CD4-positive, alpha-beta T cell treated with Interleukin-12 subunit alpha and Interleukin-12 subunit beta, for 1 hour (primary cell): ENCODE data around the gene MYO5B.
A peak's percentile ranks its signal among the peaks of the same experiment; 100 is the strongest.
"Not testable (repeated sequence)": the region's sequence is repeated elsewhere in the genome, so short reads cannot be mapped to it uniquely, and the experiment has no call there.

Source experiments
- DNase-seq: peaks from one replicate; pipeline ENCODE4 v3.0.0-alpha.2; 2020

MYO5B gene

GRCh38 chr18:49910019-49910418, 284.9 kb downstream of the MYO5B start:
- DNase-seq: no peak

GRCh38 chr18:49907346-49907929, 287.5 kb downstream of the MYO5B start:
- DNase-seq: no peak

GRCh38 chr18:49905771-49906170, 289.2 kb downstream of the MYO5B start:
- DNase-seq: no peak

- DNase-seq: no peak
Measured at GRCh38 chr18:49904871-49905555, 289.9 kb downstream of the MYO5B start.

- no peak for DNase-seq
Measured at GRCh38 chr18:49901862-49902340, 293.0 kb downstream of the MYO5B start.

- no peak for DNase-seq
Measured at GRCh38 chr18:49899657-49900330, 295.2 kb downstream of the MYO5B start.

GRCh38 chr18:49898421-49898820, 296.5 kb downstream of the MYO5B start:
- peak; percentile 60 for DNase-seq

- DNase-seq: no peak
Measured at GRCh38 chr18:49894517-49895226, 300.3 kb downstream of the MYO5B start.

- DNase-seq: no peak
Measured at GRCh38 chr18:49893036-49893435, 301.9 kb downstream of the MYO5B start.

GRCh38 chr18:49892148-49892924, 302.6 kb downstream of the MYO5B start:
- no peak for DNase-seq

- no peak for DNase-seq
Measured at GRCh38 chr18:49890041-49890440, 304.9 kb downstream of the MYO5B start.

- DNase-seq: not testable (repeated sequence)
Measured at GRCh38 chr18:49889552-49889951, 305.4 kb downstream of the MYO5B start.

- no peak for DNase-seq
Measured at GRCh38 chr18:49886891-49887764, 307.8 kb downstream of the MYO5B start.

- no peak for DNase-seq
Measured at GRCh38 chr18:49884959-49885358, 310.0 kb downstream of the MYO5B start.

- DNase-seq: no peak
Measured at GRCh38 chr18:49884465-49884864, 310.5 kb downstream of the MYO5B start.

- no peak for DNase-seq
Measured at GRCh38 chr18:49880661-49881060, 314.3 kb downstream of the MYO5B start.

GRCh38 chr18:49879271-49879580, 315.7 kb downstream of the MYO5B start:
- no peak for DNase-seq

- no peak for DNase-seq
Measured at GRCh38 chr18:49878567-49879270, 316.2 kb downstream of the MYO5B start.

GRCh38 chr18:49878015-49878414, 316.9 kb downstream of the MYO5B start:
- DNase-seq: no peak

GRCh38 chr18:49876536-49876935, 318.4 kb downstream of the MYO5B start:
- no peak for DNase-seq

GRCh38 chr18:49875783-49876182, 319.2 kb downstream of the MYO5B start:
- DNase-seq: no peak
